SK-N-SH (cell line): Measurements from ENCODE around the gene INPP5B.

Experiments used
- EZH2phosphoT487 ChIP-seq: fragments of 200-600 bp; sonication (generic); IDR thresholded peaks from 2 replicates; pipeline ENCODE4 v1.6.1; 2017; ENCODE audit warnings: low read depth, mixed run types, mild to moderate bottlenecking, antibody characterized with exemption, moderate library complexity, borderline replicate concordance
- POLR2AphosphoS5 ChIP-seq: IDR thresholded peaks from 2 replicates; pipeline ENCODE4 v1.6.1; 2012; ENCODE audit warnings: low read depth, low read length
- RAD21 ChIP-seq: IDR thresholded peaks from 2 replicates; pipeline ENCODE4 v1.6.1; 2012; ENCODE audit warnings: mild to moderate bottlenecking, low read length
- TF ChIP-seq, protein P1 (sequence below): fragments of 200-600 bp; sonication (generic); IDR thresholded peaks from 2 replicates; pipeline ENCODE4 v1.6.1; 2017; ENCODE audit warnings: antibody characterized with exemption, mild to moderate bottlenecking, moderate library complexity

DNA sequence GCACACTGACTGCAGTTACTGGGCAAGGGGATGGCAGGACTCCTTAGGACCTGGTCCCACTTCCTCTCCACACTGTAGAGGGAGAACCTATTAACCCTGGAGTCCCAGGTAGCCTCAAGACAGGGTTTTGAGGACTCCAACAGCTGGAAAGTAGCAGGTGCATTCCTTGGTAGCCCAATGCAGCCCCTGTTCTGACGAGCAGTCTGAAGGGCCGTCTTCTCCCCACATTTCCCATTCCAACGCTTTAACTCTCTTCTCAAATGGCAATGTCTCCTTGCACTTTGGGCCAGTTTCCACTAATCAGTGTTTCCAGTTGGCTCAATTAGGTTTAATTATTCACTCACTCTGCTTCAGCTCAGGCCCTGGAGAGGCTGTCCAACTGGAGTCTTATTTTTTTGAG, 8.8 kb upstream of the INPP5B start:
- TF ChIP-seq, protein P1, sequence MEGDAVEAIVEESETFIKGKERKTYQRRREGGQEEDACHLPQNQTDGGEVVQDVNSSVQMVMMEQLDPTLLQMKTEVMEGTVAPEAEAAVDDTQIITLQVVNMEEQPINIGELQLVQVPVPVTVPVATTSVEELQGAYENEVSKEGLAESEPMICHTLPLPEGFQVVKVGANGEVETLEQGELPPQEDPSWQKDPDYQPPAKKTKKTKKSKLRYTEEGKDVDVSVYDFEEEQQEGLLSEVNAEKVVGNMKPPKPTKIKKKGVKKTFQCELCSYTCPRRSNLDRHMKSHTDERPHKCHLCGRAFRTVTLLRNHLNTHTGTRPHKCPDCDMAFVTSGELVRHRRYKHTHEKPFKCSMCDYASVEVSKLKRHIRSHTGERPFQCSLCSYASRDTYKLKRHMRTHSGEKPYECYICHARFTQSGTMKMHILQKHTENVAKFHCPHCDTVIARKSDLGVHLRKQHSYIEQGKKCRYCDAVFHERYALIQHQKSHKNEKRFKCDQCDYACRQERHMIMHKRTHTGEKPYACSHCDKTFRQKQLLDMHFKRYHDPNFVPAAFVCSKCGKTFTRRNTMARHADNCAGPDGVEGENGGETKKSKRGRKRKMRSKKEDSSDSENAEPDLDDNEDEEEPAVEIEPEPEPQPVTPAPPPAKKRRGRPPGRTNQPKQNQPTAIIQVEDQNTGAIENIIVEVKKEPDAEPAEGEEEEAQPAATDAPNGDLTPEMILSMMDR: no peak
- TF ChIP-seq POLR2AphosphoS5 (no peak), EZH2phosphoT487 (no peak), RAD21 (no peak)
